IMR-90 (cell line): Measurements from ENCODE around the gene C1orf167.

Experiments
- CTCF ChIP-seq: conservative IDR thresholded peaks from 2 replicates; pipeline ENCODE4 v1.5.1; 2012; ENCODE audit warnings: mild to moderate bottlenecking, low read depth, low read length, improper control_type of control experiment
- MAFK ChIP-seq: IDR thresholded peaks from 2 replicates; pipeline ENCODE4 v1.6.1; 2012; ENCODE audit warnings: low read depth, low read length, improper control_type of control experiment
- MXI1 ChIP-seq: IDR thresholded peaks from 2 replicates; pipeline ENCODE4 v1.6.1; 2012; ENCODE audit warnings: low read depth, mild to moderate bottlenecking, low read length, moderate library complexity, borderline replicate concordance
- RFX5 ChIP-seq: IDR thresholded peaks from 2 replicates; pipeline ENCODE4 v1.8.0; 2012; ENCODE audit warnings: low read depth, mild to moderate bottlenecking, low read length, moderate library complexity
- USF2 ChIP-seq: fragments of 150-350 bp; IDR thresholded peaks from 2 replicates; pipeline ENCODE4 v1.6.1; 2017; ENCODE audit warnings: mild to moderate bottlenecking, antibody characterized with exemption, low read length, low read depth
- TF ChIP-seq, protein P1 (sequence below): fragments of 150-350 bp; IDR thresholded peaks from 2 replicates; pipeline ENCODE4 v1.6.1; 2016; ENCODE audit warnings: low read depth, mild to moderate bottlenecking, low read length, moderate library complexity, borderline replicate concordance

DNA sequence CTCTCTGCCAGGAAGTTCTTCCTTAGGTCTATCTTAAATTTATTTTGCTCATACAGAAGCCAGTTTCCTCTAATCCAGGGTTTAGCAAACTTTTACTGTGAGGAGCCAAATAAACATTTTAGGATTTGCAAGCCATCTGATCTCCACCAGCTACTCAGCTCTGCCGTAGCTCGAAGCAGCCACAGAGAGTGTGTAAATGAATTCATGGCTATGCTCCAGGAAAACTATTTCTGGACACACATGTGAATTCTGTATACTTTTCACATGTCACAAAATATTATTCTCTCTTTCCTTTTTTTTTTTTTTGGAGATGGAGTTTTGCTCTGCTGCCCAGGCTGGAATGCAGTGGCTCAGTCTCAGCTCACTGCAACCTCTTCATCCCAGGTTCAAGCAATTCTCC is 39.5 kb upstream of the C1orf167 start:
- TF ChIP-seq CTCF: no peak
- no peak for TF ChIP-seq MXI1
- TF ChIP-seq MAFK: no peak
- TF ChIP-seq USF2: no peak
- TF ChIP-seq, protein P1, sequence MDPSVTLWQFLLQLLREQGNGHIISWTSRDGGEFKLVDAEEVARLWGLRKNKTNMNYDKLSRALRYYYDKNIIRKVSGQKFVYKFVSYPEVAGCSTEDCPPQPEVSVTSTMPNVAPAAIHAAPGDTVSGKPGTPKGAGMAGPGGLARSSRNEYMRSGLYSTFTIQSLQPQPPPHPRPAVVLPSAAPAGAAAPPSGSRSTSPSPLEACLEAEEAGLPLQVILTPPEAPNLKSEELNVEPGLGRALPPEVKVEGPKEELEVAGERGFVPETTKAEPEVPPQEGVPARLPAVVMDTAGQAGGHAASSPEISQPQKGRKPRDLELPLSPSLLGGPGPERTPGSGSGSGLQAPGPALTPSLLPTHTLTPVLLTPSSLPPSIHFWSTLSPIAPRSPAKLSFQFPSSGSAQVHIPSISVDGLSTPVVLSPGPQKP: no peak
- no peak for TF ChIP-seq RFX5
